Stimulated activated CD8-positive, alpha-beta memory T cell treated with anti-CD3 and anti-CD28 coated beads, Interleukin-4, amount 100 ng/mL, for 48 hours (primary cell): ENCODE measurements around the gene PREX1.

ENCODE experiments used
- DNase-seq: peaks from one replicate; pipeline ENCODE4 v3.0.0-alpha.2; 2020

PREX1 gene

GRCh38 chr20:48747840-48748414 is 79.9 kb downstream of the PREX1 start:
- no peak for DNase-seq

DNA sequence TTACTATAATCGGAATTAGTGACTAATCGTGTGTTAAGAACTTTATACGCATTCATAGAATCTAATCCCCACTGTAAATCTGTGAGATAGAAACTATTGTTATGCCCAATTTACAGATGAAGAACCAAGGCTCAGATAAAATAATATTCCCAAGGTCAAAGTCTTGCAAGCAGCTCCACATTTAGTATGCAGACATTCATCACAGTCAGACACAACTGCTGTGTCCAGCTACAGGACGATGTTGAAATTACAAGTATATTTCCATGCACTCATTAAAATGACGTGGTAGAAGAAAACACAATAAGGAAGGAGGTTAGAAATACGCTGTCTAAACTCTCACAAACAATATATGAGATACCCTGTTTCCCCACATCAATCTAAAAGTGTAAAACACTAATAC is 82.5 kb downstream of the PREX1 start:
- DNase-seq, result no peak

DNA sequence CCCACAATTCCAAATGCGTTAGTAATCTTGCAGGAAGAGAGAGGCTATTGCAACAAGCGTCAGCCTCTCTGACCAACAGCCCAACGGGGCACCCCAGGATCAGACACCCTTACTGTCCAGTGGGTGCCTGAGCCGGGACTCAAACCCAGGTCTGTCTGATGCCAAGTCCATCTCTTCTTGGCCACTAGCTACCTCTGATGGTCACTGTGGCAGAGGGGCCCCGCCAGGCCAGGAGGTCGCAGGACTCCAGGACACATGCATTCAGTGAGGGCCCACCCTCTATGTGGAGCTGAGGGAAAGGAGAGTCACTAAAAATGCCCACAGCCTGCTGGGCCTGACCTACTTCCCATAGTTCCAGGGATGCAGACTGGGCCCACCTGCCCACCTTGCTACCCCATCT is 83.3 kb downstream of the PREX1 start:
- DNase-seq, result no peak

GRCh38 chr20:48743807-48744206 is 84.0 kb downstream of the PREX1 start:
- no peak for DNase-seq

- no peak for DNase-seq
These were observed 84.7 kb downstream of the PREX1 start for GRCh38 chr20:48742912-48743680.

DNA sequence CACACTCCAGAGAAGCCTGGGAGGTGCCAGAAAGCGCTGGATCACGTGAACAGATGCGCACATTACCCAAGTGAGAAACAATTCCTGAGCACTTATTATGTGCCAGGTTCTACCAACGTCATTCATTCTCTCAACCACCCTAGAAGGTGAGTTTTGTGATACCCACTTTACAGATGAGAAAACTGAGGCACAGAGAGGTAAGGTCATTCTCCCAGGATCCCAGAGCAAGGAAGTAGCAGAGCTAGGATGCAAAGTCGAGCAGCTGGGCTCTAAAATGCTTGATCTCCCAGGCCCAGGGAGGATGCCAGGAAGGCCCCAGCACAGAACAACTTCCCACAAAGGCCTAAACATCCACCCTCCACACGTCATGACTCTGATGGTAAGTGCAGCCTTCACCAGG is 85.6 kb downstream of the PREX1 start:
- no peak for DNase-seq

DNA sequence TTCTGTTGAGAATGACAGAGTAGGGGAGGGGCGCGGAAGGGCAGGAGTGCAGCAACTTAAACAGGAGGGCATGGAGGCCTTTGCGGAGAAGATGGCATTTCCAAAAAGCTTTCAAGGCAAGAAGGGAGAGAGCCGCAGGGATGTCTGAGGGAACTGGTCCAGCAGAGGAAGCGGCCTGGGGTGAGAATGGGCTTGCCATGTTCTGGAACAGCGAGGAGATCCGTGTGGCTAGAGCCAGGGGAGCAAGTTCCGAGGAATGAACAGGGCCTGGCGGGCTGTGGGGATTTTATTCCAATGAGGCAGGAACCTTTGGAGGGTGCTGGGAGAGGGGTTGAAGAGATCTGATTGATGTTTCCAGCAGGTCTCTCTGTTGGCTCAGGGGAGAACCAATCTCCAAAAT is 86.1 kb downstream of the PREX1 start:
- DNase-seq, result no peak

DNA sequence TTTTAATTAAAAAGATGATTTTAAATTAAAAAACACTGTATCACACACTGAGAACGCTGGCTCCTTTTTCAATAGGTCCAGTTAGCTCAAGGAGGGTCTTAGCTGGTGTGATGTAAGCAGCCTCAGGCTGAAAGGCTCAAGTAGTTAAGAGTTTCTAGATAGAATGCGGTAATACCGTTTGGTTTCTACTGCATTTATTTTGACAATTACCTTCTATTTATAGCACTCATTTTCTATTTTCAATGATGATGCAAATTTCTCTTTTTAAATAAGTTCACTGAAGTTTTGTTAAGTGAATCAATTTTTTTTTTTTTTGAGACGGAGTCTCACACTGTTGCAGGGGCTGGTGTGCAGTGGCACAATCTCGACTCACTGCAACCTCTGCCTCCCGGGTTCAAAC is 87.1 kb downstream of the PREX1 start:
- DNase-seq, result no peak

GRCh38 chr20:48740292-48740649 is 87.5 kb downstream of the PREX1 start:
- no peak for DNase-seq

DNA sequence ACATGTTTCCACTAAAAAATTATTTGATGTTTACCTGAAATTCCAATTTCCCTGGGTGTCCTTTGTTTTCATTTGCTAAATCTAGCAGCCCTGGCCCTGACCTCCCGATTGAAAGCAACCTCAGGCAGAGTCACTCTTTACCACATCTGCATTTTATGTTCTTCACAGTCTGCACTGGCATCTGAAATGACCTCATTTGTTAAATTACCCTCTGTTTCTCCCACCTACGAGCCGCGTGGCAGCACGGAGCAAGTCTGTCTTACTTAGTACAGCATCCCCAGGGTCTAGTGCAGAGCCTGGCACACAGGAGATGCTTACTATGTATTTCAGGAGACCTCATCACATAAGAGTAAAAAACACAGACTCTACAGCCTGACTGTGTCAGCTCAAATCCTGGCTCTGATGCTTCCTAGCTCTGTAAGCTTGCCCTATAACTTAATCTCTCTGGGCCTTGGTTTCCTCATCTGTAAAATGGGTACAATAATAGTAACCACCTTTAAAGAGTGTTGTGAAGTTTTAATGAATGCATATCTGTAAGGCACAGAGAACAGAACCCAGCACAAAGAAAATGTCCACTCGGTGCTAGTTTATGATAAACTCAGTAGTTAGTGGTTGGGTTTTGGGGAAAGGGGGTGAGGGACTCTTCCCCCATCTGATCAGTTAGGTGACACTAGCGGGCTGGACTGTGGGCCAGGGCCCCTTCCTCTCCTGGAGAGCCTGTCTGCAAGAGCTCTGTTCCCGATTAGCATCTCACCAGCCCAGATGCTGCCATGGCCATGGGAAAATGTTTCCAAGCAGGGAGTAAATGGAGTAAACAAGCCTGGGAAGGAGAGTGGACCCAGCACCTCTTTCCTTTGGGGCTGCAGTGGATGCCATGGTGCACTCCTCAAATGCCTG is 88.2 kb downstream of the PREX1 start:
- DNase-seq, result peak; percentile 72

DNA sequence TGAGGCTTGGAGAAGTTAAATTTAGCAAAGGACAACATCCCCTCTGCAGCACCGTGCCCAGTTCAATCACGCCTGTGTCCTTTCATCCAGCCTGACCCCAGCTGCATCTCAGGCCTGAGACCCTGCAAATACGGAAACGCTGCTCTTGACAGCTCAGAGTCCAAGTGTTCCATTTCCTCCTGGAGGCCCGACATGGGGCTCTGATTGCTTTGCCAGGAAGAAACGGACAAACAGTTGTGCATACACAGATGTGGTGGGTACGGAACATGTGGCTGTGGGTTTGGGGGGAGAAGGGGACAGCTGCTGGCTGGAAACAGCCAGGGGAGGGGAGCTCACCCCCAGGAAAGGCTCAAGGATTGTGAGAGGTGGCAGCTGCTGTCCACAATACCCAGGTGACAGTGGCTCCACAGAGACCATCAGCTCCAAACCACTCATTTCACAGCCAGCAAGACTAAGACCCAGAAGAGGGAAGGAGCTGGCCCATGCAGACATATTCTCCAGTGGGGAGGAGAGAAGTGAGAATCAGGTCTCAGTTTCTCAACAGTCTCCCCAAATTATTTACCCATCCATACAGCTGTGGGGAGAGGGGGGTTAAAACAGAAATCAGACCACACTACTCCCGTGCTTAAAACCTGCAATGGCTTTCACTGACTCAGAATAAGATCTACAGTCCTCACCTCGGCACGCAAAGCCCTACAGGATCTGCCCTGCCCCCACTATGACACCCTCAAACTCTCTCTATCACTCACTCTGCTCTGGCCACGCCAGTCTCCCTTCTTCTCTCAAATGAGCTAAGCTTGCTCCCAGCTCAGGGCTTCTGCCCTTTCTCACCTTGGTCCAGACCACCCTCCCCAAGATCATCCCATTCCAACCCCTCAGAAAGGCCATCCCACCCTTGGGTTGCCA is 89.1 kb downstream of the PREX1 start:
- DNase-seq, result peak; percentile 86

DNA sequence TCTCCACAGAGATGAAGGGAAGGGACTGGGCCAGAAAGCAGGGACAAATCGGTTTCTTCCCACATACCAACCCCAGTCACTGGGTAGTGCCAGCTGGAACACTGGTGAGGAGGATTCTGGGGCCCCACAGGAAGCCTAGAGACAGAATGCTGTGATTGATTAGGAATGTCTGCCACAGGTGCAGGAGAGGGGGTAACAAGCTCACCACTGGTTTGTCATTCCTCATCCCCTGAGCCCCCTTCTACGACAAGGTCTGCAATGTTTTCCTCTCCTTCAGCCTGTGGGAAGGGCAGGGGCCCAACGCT is 89.8 kb downstream of the PREX1 start:
- no peak for DNase-seq

- no peak for DNase-seq
These were observed 90.2 kb downstream of the PREX1 start for GRCh38 chr20:48737434-48738093.

GRCh38 chr20:48736636-48737035 is 91.2 kb downstream of the PREX1 start:
- no peak for DNase-seq

- DNase-seq, result no peak
These were observed 91.6 kb downstream of the PREX1 start for GRCh38 chr20:48736231-48736630.

GRCh38 chr20:48735112-48735511 is 92.7 kb downstream of the PREX1 start:
- DNase-seq, result no peak

DNA sequence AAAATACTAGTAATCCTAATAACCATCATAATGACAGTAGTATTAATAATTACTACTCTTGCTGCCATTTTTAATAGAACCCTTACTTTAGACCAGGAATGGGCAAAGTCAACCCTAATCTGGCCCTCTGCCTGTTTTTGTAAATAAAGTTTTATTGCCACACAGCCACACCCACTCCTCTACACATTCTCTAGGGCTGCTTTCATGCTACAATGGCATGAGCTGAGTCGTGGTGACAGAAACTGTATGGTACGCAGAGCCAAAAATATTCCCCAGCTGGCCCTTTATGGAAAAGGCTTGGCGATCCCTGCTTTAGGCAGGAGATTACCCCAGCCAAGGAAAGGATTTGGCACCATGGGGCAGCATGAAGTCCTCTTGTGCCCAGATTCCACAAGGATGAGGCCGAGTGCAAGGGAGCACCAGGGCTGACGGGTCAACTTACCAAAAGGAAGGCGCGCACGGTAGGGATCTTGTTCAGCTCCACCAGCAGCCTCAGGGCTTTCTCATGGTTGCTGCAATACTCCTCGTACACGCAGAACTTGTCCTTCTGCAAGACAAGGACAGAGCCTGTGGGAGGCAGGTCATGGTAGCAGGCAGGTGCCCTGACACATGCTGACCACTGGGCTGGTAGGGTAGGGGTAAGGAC is 93.6 kb downstream of the PREX1 start:
- no peak for DNase-seq

- no peak for DNase-seq
These were observed 94.5 kb downstream of the PREX1 start for GRCh38 chr20:48733296-48733790.

- DNase-seq, result no peak
These were observed 95.5 kb downstream of the PREX1 start for GRCh38 chr20:48732081-48732829.

- DNase-seq, result no peak
These were observed 96.3 kb downstream of the PREX1 start for GRCh38 chr20:48731536-48731935.

DNA sequence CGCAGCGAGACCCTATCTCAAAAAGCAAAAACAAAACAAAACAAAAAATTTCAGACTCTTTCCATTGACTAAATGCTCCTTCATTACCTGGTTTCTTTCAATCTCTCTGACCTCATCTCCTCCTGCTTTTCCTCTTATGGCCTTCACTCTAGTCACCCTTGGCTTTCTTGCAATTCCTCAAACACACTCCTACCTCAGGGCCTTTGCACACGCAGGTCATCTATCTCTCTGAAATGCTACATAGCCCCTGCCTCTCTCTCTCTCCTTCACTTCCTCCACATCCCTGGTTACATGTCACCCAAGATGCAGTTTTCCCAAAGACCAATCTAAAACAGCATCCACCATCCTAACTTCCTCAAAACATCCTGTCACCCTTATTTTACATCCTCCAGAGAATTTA is 96.8 kb downstream of the PREX1 start:
- DNase-seq, result no peak
